ENCODE measurements around the gene SRD5A1. TPM values are rescaled to one million over a fixed set of nuclear protein-coding genes. Genes with fewer than 3 reads are reported as not detected.
A peak's percentile ranks its signal among the peaks of the same experiment; 100 is the strongest.

Gene SRD5A1
- total RNA-seq, 1 donor from 2014 or later: 14.1 TPM

DNA sequence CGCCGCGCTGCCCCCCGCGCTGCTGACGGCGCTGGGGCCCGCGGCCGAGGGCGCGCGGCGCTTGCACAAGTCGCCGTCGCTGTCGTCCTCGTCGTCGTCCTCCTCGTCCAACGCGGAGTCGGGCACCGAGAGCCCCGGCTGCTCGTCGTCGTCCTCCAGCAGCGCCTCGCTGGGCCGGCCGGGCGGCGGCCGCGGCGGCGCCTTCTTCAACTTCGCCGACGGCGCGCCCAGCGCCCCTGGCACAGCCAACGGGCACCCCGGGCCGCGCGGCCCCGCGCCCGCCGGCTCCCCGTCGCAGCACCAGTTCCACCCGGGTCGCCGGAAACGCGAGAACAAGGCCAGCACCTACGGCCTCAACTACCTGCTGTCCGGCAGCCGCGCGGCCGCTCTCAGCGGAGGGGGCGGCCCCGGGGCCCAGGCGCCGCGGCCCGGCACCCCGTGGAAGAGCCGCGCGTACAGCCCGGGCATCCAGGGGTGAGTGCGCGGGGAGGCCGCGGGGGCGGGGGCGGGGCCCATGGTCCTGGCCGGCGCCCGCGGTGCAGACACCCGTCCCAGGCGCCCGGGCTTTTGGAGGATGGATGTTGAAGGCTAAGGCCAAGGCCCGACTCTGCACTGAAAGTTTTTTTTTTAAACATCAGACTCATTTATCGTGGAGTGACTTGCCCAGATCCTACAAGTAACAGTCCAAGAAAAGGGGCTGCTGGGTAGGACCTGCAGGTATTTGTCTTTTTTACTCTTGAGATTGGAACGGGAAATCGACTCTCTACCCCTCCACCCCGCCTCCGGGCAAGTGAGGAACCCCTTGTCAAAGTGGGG is 81.2 kb downstream of the SRD5A1 start:
- peak; percentile 25 for DNase-seq

GRCh38 chr5:6715271-6715670 is 82.0 kb downstream of the SRD5A1 start:
- DNase-seq: no peak

DNA sequence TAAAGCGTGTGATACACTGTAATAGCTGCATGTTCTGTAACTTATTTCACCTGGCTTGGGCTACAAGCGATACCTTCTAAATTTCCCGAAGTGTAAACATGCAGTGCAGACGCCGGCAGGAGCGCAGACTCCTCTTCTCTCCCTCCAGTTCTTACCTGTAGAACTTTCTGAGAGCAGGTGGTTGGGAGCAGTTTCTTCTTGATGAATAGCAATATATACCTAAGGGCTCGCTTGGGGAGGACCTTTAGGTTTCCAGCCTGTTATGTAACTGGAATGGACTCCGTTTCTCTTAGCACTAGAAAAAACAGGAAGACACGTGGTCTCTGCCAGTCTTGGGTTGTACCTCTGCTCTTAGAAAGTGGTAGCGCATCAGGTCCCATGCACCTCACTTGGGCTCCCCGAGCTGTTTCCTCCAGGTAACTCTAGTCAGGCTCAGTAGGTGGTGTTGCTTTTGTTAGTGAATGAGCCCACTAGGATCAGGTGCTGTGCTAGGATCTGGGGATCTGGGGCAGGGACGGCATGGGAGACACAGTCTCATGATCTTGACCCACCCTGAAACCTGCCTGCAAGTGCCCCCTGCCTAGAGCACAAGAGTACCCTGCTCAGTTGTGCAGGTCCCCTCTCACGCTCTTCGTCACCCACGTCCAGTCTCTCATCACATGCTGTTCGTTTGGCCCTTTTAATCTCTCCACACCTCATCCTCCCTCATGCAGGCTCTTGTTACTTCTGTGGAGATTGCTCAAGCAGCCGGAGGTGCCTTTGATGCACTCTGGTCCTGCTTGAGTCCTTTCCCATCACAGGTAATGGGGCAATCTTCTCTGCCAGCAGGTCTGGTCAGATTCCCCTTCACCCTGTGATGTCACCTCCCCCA is 82.8 kb downstream of the SRD5A1 start:
- no peak for DNase-seq

GRCh38 chr5:6716629-6717149 is 83.4 kb downstream of the SRD5A1 start:
- no peak for DNase-seq

DNA sequence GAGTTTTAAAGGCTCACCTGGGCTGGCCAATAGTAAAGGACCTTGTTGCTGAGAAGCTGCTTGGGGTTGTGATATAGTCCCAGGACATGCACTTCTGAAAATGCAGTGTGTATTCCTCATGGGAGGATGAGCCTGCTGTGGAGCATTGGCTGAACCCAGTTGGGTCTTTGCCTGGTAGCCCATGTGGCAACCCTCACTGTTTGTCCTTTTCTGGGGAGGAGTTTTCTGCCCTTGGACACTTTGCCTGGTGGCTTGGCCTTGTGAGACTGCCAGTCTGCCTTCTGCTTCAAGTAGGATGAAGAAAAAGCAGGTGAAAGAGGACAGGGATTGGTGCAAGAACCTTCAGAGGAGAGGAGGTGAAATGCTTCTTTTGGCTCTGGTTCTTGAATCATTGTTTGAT is 84.0 kb downstream of the SRD5A1 start:
- no peak for DNase-seq

DNA sequence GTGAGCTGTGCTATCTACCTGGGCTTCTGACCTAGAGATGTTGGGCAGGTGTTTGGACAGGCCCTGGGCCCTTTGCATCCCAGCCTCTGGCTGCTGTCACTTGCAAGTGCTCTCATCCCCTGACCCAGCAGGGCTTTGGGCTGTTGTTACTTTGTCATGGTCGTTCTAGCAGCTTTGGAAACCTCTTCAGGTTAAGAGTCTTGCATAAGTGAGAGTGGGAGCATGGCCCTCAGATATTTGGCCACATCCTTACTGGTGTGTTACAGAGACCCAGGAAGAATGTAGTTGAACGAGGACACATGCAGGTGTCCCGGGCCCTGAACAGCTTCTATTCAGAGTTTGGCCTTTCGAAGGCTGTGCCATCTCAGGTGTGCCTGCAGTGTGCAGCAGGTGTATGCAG is 84.4 kb downstream of the SRD5A1 start:
- DNase-seq: no peak

GRCh38 chr5:6718161-6718681 is 85.0 kb downstream of the SRD5A1 start:
- DNase-seq: no peak

- DNase-seq: no peak
These were observed 85.5 kb downstream of the SRD5A1 start for GRCh38 chr5:6718718-6719117.

GRCh38 chr5:6719417-6719816 is 86.2 kb downstream of the SRD5A1 start:
- DNase-seq: no peak

DNA sequence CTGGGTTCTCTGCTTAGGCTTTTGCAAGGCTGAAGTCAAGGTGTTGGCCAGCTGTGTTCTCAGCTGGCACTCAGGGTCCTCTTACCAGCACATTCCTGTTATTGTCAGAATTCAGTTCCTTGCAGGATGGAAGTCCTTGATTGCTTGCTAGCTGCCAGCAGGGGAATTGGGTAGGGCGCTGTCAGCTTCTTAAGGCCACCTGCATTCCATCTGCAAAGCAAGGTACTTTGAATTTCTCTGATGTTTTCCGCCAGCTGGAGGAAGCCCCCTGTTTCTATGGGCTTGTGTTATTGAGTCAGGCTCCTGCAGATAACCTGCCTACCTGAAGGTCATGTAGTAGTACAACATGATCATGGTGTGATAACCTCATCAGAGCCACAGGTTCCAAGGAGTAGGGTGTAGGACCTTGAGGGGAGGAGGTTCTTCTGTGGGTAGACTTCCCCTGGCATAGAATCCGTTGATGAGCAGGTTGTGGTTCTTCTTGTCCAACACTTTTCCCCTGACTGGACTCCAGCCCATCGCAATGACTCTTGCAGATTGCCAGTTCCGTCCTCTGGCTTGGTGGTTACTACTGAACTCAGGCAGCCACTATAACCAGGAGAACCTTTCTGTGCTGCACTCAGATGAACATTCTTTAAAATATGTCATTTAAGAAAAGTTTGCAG is 86.8 kb downstream of the SRD5A1 start:
- no peak for DNase-seq

GRCh38 chr5:6720561-6720921 is 87.3 kb downstream of the SRD5A1 start:
- DNase-seq: no peak

- no peak for DNase-seq
These were observed 88.2 kb downstream of the SRD5A1 start for GRCh38 chr5:6721442-6721841.

DNA sequence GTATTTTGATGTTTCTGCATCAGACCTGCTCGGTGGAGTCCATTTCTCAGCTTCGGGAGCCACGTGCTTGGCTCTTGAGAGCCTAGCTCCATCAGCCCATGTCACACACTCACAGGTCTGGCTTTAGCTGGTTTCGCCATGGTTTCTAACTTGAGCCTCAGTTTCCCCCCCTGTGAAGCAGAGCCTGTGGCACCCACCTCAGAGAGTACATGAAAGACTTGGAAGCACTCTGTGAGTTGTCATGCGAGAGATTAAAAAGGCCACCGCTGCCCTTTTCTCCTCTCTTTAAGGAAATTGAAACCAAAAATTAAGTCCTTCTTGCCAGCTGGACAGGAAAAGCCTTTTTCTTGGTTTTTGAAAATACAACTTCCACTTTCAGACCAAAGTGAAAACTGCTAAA is 88.8 kb downstream of the SRD5A1 start:
- DNase-seq: no peak

DNA sequence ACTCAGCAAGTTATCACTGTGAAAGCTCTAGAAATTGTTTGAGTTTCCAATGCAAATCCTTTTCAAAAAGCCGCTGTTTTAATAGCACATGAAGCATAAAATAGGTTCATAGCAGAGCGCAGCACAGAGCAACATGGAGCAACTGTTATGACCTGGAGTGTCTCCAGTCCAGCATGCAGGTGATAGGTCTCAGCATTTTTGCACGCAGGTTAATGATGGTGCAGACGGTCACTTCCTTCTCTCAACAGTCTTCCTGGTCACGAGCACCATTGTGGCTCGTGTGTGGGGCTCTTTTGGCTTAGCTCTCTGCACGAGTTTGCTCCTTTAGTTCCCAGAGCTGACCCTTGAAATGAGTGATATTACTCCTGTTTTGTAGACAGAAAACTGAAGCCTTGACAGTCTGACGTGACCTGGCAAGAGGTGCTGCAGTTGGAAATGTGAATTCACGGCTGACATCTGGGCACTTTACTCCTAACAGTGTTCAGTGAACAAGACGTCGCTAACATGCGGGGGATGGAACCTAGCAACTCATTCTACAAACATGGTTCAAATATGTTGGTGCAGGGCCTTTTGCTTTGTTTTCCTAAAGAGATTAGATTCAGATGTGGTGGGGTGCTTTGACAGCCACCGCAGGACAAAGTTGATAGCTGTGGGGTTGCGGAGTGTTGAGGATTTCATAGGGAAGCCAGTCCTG is 90.0 kb downstream of the SRD5A1 start:
- DNase-seq: no peak

- DNase-seq: no peak
These were observed 90.6 kb downstream of the SRD5A1 start for GRCh38 chr5:6723816-6724300.

Other genes starting within 250 kb of the SRD5A1 start
- under 0.01 and 0.05 TPM in 2 replicates for gene UBE2QL1, start 184.6 kb upstream of the SRD5A1 start, total RNA-seq
- gene NSUN2, start 396 bp upstream of the SRD5A1 start, total RNA-seq: 64.5 and 80.0 TPM in 2 replicates
- gene TENT4A, start 80.0 kb downstream of the SRD5A1 start, total RNA-seq: 7.8 and 12.2 TPM in 2 replicates